GM12878 (cell line): ENCODE results near the gene ARHGEF17. TPM values are rescaled to one million over a fixed set of nuclear protein-coding genes. Genes with fewer than 3 reads are reported as not detected.

ENCODE experiments used
- BCL3 ChIP-seq: IDR thresholded peaks from 2 replicates; pipeline ENCODE4 v1.6.1; 2011; ENCODE audit warnings: borderline replicate concordance, low read depth, mild to moderate bottlenecking, moderate library complexity, low read length; ENCODE audit not compliant: insufficient read depth, poor library complexity, severe bottlenecking
- BCLAF1 ChIP-seq: fragments of 450-650 bp; IDR thresholded peaks from 2 replicates; pipeline ENCODE4 v1.6.1; 2017; ENCODE audit warnings: antibody characterized with exemption, mild to moderate bottlenecking, moderate library complexity
- FOS ChIP-seq: IDR thresholded peaks from 3 replicates; pipeline ENCODE4 v1.6.1; 2011; ENCODE audit warnings: borderline replicate concordance; ENCODE audit not compliant: insufficient read length; ENCODE audit errors: extremely low read depth
- GABPA ChIP-seq: IDR thresholded peaks from 2 replicates; pipeline ENCODE4 v1.6.1; 2014; ENCODE audit warnings: antibody characterized with exemption, low read depth, mild to moderate bottlenecking, inconsistent platforms
- MLLT1 ChIP-seq: fragments of 450-650 bp; IDR thresholded peaks from 2 replicates; pipeline ENCODE4 v1.6.1; 2016; ENCODE audit warnings: mild to moderate bottlenecking
- MYC ChIP-seq: IDR thresholded peaks from 2 replicates; pipeline ENCODE4 v1.6.1; 2011; ENCODE audit warnings: mild to moderate bottlenecking, low read length, moderate library complexity, inconsistent platforms; ENCODE audit not compliant: insufficient read depth, insufficient replicate concordance, insufficient read length, severe bottlenecking
- NFYB ChIP-seq: IDR thresholded peaks from 2 replicates; pipeline ENCODE4 v1.6.1; 2011; ENCODE audit warnings: low read depth, mild to moderate bottlenecking, low read length, improper control_type of control experiment, moderate library complexity; ENCODE audit not compliant: insufficient read depth
- POLR2AphosphoS5 ChIP-seq: IDR thresholded peaks from 2 replicates; pipeline ENCODE4 v1.6.1; 2011; ENCODE audit warnings: mild to moderate bottlenecking, low read length, inconsistent platforms
- RELB ChIP-seq: fragments of 450-650 bp; IDR thresholded peaks from 2 replicates; pipeline ENCODE4 v1.6.1; 2017; ENCODE audit warnings: low read depth, mild to moderate bottlenecking, moderate library complexity
- SMAD5 ChIP-seq: IDR thresholded peaks from 2 replicates; pipeline ENCODE4 v1.6.1; 2016; ENCODE audit warnings: antibody characterized with exemption, low read depth
- SUZ12 ChIP-seq: fragments of 200-600 bp; sonication (generic); IDR thresholded peaks from one replicate; pipeline ENCODE4 v1.6.1; 2018; ENCODE audit warnings: antibody characterized with exemption, mild to moderate bottlenecking; ENCODE audit not compliant: unreplicated experiment
- TAF1 ChIP-seq: IDR thresholded peaks from 2 replicates; pipeline ENCODE4 v1.6.1; 2011; ENCODE audit warnings: mild to moderate bottlenecking, low read depth, low read length, borderline replicate concordance
- USF2 ChIP-seq: IDR thresholded peaks from 2 replicates; pipeline ENCODE4 v1.6.1; 2011; ENCODE audit warnings: low read depth, low read length, improper control_type of control experiment, borderline replicate concordance
- ZNF687 ChIP-seq: fragments of 450-650 bp; IDR thresholded peaks from 2 replicates; pipeline ENCODE4 v1.6.1; 2017; ENCODE audit warnings: mild to moderate bottlenecking, moderate library complexity
- polyA plus RNA-seq, 11 experiments: library from polyadenylated mRNA; depleted of rRNA in 4 of 11; unstranded in 6 of 11; stranded (reverse) in 5 of 11; fragments of >200 nt; fragmentation: Nextera tagmentation in 4 of 11; fragmentation: Illumina TruSeq in 1 of 11; extraction: Ambion mirVana in 4 of 11; extraction: Trizol in 1 of 11; gene quantifications; 1 replicate in 1 of 11; 2 replicates in 10 of 11; pipeline versions ENCODE4 v1.2.1 to v1.2.3, GENCODE V29; 2011 to 2016; ENCODE audit warnings: inconsistent platforms in 2 of 11, missing spikeins in 2 of 11, low read depth in 1 of 11
- total RNA-seq, 4 experiments: library from RNA; depleted of rRNA in 3 of 4; stranded (reverse); fragments of >200 nt in 3 of 4; fragmentation: Illumina TruSeq in 1 of 4; extraction: Trizol in 1 of 4; gene quantifications; 2 replicates each; pipeline versions ENCODE4 v1.2.1 to v1.2.3, GENCODE V29; 2013 to 2021

The ARHGEF17 gene
- total and polyA plus RNA-seq, 10 of the 15 experiments (the other 5 are each of a cell fraction or from before 2014, with no cell fraction given) = 0.15 to 11.0 (median 1.7) TPM

- TF ChIP-seq BCL3 (no peak), MYC (no peak), FOS (no peak), TAF1 (no peak), POLR2AphosphoS5 (peak; percentile 45; the same call in 1 of the 2 replicates), SUZ12 (no peak), GABPA (no peak), BCLAF1 (no peak), MLLT1 (no peak), ZNF687 (peak; percentile 35), SMAD5 (no peak), USF2 (no peak), RELB (no peak), NFYB (no peak)
Observed at GRCh38 chr11:73386016-73386415, 77.9 kb downstream of the ARHGEF17 start (continued).
